Activated naive CD4-positive, alpha-beta T cell treated with anti-CD3 and anti-CD28 coated beads, Interleukin-2, amount 50 U/mL, for 24 hours (primary cell): Measurements from ENCODE around the gene MTF2.
A peak's percentile ranks its signal among the peaks of the same experiment; 100 is the strongest.

Experiments used
- H3K27ac Mint-ChIP-seq: one replicate; pipeline ENCODE4 v1.8.0; 2021; ENCODE audit warnings: mild to moderate bottlenecking, mixed read lengths
- H3K27me3 Mint-ChIP-seq: one replicate; pipeline ENCODE4 v1.8.0; 2021; ENCODE audit warnings: mixed read lengths
- H3K36me3 Mint-ChIP-seq: one replicate; pipeline ENCODE4 v1.8.0; 2021; ENCODE audit warnings: mixed read lengths
- H3K4me1 Mint-ChIP-seq: one replicate; pipeline ENCODE4 v1.8.0; 2021; ENCODE audit warnings: mixed read lengths
- H3K4me3 Mint-ChIP-seq: one replicate; pipeline ENCODE4 v1.8.0; 2021; ENCODE audit warnings: mild to moderate bottlenecking, mixed read lengths
- H3K9me3 Mint-ChIP-seq: one replicate; pipeline ENCODE4 v1.8.0; 2021; ENCODE audit warnings: mixed read lengths

Gene MTF2

DNA sequence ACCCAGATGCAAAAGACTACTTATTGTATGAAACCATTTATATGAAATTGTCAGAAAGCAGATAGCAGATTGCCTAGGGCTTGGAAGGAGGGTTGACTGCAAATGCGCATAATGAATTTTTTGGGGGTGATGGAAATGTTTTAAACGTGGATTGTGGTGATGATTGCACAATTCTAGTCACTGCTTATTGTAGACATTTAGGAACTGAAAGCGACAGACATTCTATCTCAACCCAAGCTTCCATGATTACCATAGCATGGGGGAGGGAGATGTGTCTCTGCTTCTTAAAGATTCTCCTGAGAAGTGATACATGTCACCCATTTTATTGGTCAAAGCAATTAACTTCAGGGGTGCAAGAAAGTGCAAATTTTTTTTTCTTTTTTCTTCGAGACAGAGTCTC, 2.8 kb upstream of the MTF2 start:
- H3K4me1 Mint-ChIP-seq = peaks cover 22% of the 10 kb centered on the region

DNA sequence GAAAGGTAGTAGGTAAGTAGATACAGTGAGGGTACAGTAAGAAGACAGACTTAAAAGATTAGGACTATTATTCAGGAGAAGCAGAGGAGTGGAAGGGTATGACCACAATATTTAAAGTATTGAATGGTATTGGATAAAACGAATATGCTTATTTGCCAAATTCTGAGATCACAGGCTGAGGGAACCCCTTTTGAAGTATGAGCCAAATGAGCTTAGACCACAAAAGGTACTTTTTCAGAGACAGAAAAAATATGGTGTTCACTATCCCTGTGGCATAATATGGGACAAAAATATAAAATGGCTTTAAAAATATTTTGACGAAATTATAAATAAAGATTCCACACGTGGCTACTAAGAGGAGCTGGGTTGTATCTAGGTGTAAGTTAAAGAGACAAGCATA, 880 bp upstream of the MTF2 start:
- peak overlapping the region; percentile 98 for H3K4me3 Mint-ChIP-seq
- peaks cover 2% of the 10 kb centered on the region for H3K36me3 Mint-ChIP-seq
- no peaks in the 10 kb centered on the region for H3K27me3 Mint-ChIP-seq
- peaks cover 40% of the 10 kb centered on the region for H3K4me1 Mint-ChIP-seq
- no peaks in the 10 kb centered on the region for H3K9me3 Mint-ChIP-seq
- peak overlapping the region; percentile 95 for H3K27ac Mint-ChIP-seq

More for the DNA sequence above, 2.8 kb upstream of the MTF2 start:
- Mint-ChIP-seq H3K9me3 (no peaks in the 10 kb centered on the region), H3K4me3 (no peak overlapping the region), H3K27me3 (no peaks in the 10 kb centered on the region), H3K27ac (no peak overlapping the region), H3K36me3 (peaks cover 1% of the 10 kb centered on the region)

DNA sequence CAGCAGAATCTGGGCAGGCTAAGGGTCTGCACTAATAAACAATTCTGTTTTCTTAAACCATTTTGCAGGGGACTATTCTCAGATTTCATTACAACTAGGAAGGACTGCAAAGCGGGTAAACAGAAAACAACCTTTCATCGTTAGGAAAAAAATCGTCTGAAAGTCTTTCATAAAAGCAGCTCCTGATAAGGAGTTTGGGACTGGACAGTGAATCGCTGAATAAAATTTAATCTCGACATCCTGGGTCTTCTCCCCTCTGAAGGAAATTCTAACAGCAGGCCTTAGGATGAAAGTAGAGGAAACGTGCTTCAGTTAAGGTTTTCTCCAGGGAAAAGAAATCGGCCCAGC, 471 bp upstream of the MTF2 start:
- Mint-ChIP-seq H3K27me3 (no peaks in the 10 kb centered on the region), H3K36me3 (peaks cover 5% of the 10 kb centered on the region), H3K4me3 (peak overlapping the region; percentile 98), H3K9me3 (no peaks in the 10 kb centered on the region), H3K4me1 (peaks cover 44% of the 10 kb centered on the region), H3K27ac (peak overlapping the region; percentile 95)

DNA sequence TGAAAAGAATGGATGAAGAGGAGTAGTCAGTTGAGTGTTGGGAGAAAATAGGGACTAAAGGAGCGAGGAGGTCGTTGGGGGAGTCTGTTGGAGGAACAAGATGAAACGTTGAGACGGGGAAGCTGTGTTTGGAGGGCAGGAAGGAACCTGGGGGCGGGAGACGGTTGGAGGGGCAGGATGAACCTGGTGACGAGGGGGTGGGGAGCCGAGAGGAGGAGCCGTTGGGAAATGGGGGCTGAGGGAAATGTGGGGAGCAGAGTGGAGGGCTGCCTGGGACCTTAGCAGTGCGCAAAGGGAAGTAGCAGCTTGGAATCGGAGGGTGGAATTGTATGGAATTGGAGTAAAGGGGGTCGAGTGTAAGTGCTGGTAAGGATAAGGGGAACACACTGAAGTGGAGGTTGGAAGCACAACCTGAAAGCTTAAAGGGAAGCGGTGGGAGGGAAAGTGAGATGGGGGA, 630 bp downstream of the MTF2 start:
- Mint-ChIP-seq H3K27ac (peak overlapping the region; percentile 95), H3K36me3 (peaks cover 9% of the 10 kb centered on the region)

DNA sequence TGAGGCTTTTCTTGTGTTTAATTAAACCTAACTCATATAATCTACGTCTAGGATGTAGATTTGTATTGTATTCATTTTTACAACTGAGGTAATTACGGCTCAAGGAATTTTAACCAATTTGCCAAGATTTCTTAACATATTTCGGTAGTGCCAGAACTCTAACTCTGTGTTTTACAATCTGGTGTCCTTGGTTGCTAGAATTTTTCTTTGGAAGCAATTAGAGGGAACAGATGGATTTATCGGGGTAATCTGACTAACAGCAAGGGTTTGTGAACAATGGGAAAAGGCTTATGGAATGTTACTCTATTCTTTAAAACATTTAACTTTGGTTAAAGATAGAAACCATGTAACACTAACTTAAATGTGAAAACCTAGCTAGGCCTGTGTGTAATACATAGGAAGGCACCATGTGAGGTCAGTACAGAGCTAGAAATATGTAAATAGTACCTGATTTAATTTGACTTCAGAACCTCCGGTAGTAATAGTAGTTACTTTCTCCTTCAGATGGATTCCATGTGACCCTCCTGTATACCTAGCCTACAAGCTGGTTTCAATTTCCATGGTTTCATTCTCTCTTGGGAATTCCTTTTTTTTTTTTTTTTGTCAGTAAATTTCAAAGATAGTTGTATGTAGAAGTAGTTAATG, 1.2 kb downstream of the MTF2 start:
- H3K4me1 Mint-ChIP-seq = peaks cover 58% of the 10 kb centered on the region
- peak overlapping the region; percentile 95 for H3K27ac Mint-ChIP-seq
- H3K27me3 Mint-ChIP-seq = no peaks in the 10 kb centered on the region
- peaks cover 9% of the 10 kb centered on the region for H3K36me3 Mint-ChIP-seq
- H3K9me3 Mint-ChIP-seq = no peaks in the 10 kb centered on the region
- H3K4me3 Mint-ChIP-seq = peak overlapping the region; percentile 98

More for the DNA sequence above, 630 bp downstream of the MTF2 start:
- H3K4me3 Mint-ChIP-seq = peak overlapping the region; percentile 98
- no peaks in the 10 kb centered on the region for H3K9me3 Mint-ChIP-seq
- no peaks in the 10 kb centered on the region for H3K27me3 Mint-ChIP-seq
- peaks cover 55% of the 10 kb centered on the region for H3K4me1 Mint-ChIP-seq

DNA sequence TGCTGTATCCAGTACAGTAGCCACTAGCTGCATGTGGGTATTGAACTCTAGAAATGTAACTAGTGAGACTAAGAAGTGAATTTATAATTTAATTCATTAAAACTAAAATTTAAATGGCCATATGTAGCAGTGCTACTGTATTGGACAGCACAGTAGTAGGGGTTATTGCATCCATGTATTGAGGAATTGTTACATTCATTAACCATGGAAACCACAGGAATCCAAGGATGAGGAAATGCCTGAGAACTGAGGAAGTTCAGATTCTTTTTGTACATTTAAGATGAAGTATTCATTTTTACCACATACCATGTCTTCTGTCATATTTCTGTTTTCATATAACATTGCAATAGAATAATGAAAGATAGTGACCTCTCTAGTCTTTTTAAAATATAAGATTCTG, 2.6 kb downstream of the MTF2 start:
- Mint-ChIP-seq H3K4me3 (peak overlapping the region; percentile 98), H3K36me3 (peaks cover 16% of the 10 kb centered on the region), H3K27ac (no peak overlapping the region)

DNA sequence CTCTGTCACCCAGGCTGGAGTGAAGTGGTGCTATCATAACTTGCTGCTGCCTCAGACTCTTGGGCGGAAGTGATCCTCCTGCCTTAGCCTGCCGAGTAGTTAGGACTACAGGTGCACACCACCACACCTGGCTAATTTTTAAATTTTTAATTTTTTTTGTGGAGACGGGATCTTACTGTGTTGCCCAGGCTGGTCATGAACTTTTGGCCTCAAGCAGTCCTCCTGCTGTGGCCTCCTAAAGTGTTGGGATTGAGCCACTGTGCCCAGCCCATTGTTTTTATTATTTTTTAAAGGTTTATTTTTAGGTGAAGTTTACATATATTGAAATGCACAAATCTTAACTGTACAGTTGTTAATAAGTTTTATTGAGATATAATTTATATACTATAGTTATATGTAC, 3.2 kb downstream of the MTF2 start:
- Mint-ChIP-seq H3K36me3 (peaks cover 16% of the 10 kb centered on the region), H3K4me3 (peak overlapping the region; percentile 23), H3K9me3 (no peaks in the 10 kb centered on the region), H3K4me1 (peaks cover 76% of the 10 kb centered on the region), H3K27ac (no peak overlapping the region), H3K27me3 (no peaks in the 10 kb centered on the region)

More for the DNA sequence above, 2.6 kb downstream of the MTF2 start:
- Mint-ChIP-seq H3K4me1 (peaks cover 71% of the 10 kb centered on the region), H3K9me3 (no peaks in the 10 kb centered on the region), H3K27me3 (no peaks in the 10 kb centered on the region)

DNA sequence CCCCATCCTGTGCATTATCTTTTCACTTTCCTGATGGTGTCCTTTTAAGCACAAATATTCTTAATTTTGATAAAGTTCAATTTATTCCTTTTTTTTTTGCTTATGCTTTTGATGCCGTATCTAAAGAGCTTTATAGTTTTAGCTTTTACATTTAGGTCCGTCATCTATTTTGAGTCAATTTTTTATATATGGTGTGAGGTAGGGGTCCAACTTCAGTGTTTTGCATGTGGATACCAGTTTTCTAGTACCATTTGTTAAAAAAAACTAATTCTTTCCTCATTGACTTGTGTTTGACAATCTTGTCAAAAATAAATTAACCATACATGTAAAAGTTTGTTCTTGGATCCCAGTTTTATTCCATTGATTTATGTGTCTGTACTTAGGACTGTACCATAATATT, 4.9 kb downstream of the MTF2 start:
- no peaks in the 10 kb centered on the region for H3K27me3 Mint-ChIP-seq
- H3K36me3 Mint-ChIP-seq = peaks cover 16% of the 10 kb centered on the region
- H3K27ac Mint-ChIP-seq = no peak overlapping the region
- peaks cover 75% of the 10 kb centered on the region for H3K4me1 Mint-ChIP-seq
- H3K9me3 Mint-ChIP-seq = no peaks in the 10 kb centered on the region
- H3K4me3 Mint-ChIP-seq = peak overlapping the region; percentile 8

DNA sequence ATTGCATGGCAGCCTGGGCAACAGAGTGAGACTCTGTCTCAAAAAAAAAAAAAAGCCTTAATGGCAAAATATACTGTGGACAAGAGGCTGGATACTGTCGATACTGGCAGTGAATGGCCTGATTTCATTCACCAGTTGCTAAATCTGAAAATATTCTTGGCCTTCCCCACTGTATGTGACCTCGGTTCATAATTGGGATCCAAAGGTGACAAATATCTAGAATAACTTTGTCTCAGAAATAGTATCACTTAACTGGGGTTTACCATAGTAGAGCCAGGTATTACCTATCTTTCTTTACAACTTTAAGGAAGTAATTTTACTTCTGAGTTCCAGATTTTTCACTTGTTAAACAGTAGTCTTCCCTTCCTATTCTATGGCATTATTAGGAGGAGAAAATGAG, 8.4 kb downstream of the MTF2 start:
- Mint-ChIP-seq H3K36me3 (peaks cover 20% of the 10 kb centered on the region), H3K27me3 (no peaks in the 10 kb centered on the region), H3K4me1 (peaks cover 77% of the 10 kb centered on the region), H3K4me3 (no peak overlapping the region), H3K9me3 (no peaks in the 10 kb centered on the region), H3K27ac (no peak overlapping the region)

DNA sequence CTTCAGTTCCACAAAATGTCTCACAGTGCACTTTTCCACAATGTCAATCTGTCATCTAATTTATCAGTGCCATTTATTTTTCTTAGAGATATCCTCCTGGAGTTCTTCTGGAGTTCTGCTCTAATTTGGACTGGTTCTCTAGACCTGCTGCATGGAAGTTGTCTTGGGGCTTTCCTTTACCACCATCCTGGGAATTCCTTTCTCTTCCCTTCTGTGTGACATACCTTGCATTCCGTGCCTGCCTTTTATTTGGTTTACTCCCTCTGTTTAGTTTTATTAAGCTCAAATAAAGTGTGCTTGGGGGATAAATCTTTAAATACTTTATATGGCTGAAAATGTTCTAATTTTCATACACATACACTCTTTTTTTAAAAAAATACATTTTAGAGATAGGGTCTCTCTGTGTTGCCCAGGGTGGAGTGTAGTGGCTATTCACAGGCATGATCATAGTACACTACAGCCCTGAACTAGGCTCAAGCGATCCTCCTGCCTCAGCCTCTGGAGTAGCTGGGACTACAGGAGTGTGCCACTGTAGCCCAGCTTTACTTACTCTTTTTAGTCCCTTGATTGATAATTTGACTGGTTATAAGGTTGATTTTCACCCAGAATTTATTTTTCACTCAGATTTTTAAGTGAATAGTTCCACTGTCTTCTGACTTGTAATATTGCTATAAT, 14.4 kb downstream of the MTF2 start:
- peaks cover 11% of the 10 kb centered on the region for H3K36me3 Mint-ChIP-seq
- H3K4me3 Mint-ChIP-seq = peak overlapping the region; percentile 27
- H3K9me3 Mint-ChIP-seq = no peaks in the 10 kb centered on the region
- H3K4me1 Mint-ChIP-seq = peaks cover 75% of the 10 kb centered on the region
- no peak overlapping the region for H3K27ac Mint-ChIP-seq
- H3K27me3 Mint-ChIP-seq = no peaks in the 10 kb centered on the region

DNA sequence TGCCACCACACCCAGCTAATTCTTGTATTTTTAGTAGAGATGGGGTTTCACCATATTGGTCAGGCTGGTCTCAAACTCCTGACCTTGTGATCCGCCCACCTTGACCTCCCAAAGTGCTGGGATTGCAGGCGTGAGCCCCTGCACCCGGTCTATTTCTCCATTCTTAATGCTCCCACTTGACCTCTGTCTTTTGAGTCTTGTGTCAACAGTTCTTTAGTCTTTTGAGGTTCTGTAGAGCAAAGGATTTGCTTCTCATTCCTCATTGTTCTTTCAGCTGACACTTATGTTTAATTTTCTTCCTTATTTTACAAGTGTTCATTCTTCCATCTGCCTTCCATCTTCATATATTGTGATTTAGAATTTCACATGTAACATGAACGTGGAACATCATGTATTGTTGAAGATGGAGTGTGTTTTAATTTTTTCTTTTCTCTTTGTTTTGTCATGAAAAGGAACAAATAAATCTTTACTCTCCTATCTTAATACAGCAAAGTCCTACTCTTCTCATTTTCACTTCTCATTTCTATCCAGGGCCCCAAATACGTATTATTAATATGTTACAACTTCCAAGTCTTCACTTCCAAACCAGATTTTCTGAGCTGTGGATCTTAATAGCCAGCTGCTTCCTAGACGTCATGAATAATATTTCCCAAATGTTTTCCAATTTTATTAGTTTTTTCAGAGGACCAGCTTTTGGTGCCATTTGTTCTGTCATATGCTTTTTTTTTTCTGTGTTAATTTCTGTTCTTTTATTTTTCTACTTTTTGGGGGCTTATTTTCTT, 16.9 kb downstream of the MTF2 start:
- Mint-ChIP-seq H3K36me3 (peaks cover 9% of the 10 kb centered on the region), H3K9me3 (no peaks in the 10 kb centered on the region), H3K4me1 (peaks cover 86% of the 10 kb centered on the region), H3K27ac (peak overlapping the region; percentile 83), H3K4me3 (peak overlapping the region; percentile 23), H3K27me3 (no peaks in the 10 kb centered on the region)

DNA sequence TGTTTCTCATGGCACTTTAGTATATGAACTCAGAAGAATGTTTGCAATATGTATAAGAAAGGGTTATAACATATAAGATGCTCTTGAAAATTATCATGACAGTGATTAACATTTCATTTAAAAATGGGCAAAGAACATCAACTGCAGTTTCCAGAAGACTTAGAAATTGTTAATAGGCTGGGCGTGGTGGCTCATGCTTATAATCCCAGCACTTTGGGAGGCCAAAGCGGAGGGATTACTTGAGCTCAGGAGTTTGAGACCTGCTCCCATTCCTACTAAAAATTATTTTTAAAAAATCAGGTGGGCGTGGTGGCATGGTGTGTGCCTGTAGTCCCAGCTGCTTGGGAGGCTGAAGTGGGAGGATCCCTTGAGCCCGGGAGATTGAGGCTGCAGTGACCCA, 23.1 kb downstream of the MTF2 start:
- H3K27me3 Mint-ChIP-seq = no peaks in the 10 kb centered on the region
- H3K36me3 Mint-ChIP-seq = peaks cover 18% of the 10 kb centered on the region
- peaks cover 55% of the 10 kb centered on the region for H3K4me1 Mint-ChIP-seq
- H3K9me3 Mint-ChIP-seq = no peaks in the 10 kb centered on the region
- H3K27ac Mint-ChIP-seq = no peak overlapping the region
- H3K4me3 Mint-ChIP-seq = no peak overlapping the region

DNA sequence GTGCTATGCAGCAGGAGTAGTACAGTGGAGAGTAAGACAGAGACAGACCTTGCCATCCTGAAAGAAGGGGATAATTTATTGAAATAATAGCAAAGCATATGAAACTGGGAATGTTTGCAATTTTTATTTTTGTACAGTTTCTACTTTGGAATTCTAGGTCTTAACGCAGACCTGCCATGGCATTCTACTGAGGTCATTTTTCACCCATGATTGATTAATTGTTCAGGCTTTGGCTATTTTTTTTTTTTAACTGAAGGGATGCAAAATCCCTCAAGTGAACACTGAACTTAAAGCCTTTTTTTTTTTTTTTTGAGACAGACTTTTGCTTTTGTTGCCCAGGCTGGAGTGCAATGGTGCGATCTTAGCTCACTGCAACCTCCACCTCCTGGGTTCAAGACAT, 27.1 kb downstream of the MTF2 start:
- no peaks in the 10 kb centered on the region for H3K9me3 Mint-ChIP-seq
- H3K27ac Mint-ChIP-seq = no peak overlapping the region
- no peaks in the 10 kb centered on the region for H3K27me3 Mint-ChIP-seq

DNA sequence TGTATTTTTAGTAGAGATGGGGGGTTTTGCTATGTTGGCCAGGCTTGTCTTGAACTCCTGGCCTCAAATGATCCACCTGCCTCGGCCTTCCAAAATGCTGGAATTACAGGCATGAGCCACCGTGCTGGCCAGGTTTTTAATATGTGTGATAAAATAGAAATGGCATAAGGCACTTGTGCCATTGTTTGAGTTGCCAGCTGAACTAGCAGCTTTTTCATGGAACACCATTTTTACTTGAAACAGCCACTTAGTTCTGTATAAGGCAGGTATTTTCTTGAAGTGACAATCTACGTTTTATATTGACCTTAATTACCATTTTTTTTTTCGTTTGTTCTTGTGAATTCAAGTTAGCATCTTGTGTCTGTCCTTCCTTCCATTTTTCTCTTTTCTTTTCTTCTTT, 28.3 kb downstream of the MTF2 start:
- no peak overlapping the region for H3K4me3 Mint-ChIP-seq
- H3K36me3 Mint-ChIP-seq = peaks cover 31% of the 10 kb centered on the region
- no peaks in the 10 kb centered on the region for H3K9me3 Mint-ChIP-seq
- H3K4me1 Mint-ChIP-seq = peaks cover 40% of the 10 kb centered on the region
- peak overlapping the region; percentile 66 for H3K27ac Mint-ChIP-seq
- no peaks in the 10 kb centered on the region for H3K27me3 Mint-ChIP-seq

More for the DNA sequence above, 27.1 kb downstream of the MTF2 start:
- peaks cover 39% of the 10 kb centered on the region for H3K4me1 Mint-ChIP-seq
- H3K36me3 Mint-ChIP-seq = peaks cover 34% of the 10 kb centered on the region
- H3K4me3 Mint-ChIP-seq = no peak overlapping the region

DNA sequence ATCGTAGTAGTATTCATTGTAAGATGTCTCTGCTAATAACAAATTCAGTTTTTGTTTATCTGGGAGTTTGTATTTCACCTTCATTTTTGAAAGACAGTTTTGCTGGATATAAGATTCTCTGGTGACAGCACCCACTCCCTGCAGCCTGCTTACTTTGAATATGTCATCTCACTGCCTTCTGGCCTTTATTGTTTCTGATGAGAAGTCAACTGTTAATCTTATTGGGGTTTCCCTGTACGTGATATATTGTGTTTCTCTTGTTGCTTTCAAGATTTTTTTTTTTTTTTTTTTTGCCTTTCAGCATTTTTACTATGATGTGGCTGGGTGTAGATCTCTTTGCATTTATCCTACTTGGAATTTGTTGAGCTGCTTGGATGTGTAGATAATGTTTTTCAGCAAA, 29.3 kb downstream of the MTF2 start:
- H3K9me3 Mint-ChIP-seq = no peaks in the 10 kb centered on the region
- H3K4me1 Mint-ChIP-seq = peaks cover 44% of the 10 kb centered on the region
- H3K27ac Mint-ChIP-seq = no peak overlapping the region
- peaks cover 31% of the 10 kb centered on the region for H3K36me3 Mint-ChIP-seq
- no peak overlapping the region for H3K4me3 Mint-ChIP-seq
- H3K27me3 Mint-ChIP-seq = no peaks in the 10 kb centered on the region

DNA sequence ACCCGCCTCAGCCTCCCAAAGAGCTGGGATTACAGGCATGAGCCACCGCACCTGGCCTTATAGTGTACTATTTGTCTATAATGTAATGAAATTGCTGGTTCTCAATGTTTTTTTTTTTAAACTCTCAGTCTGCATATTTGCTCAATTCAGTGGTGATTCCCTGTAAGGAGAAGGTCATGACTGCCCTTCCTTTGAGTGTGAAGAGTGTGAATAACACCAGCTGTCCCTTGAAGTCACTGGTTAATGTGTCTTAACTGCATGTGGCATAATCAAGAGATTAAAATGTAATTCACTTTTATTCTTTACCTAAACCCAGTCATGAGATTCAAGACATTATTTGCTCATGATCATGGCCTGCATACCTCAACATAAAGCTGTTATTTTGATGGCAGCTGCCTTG, 30.5 kb downstream of the MTF2 start:
- Mint-ChIP-seq H3K27ac (no peak overlapping the region), H3K4me1 (peaks cover 44% of the 10 kb centered on the region), H3K36me3 (peaks cover 29% of the 10 kb centered on the region), H3K4me3 (no peak overlapping the region), H3K9me3 (no peaks in the 10 kb centered on the region), H3K27me3 (no peaks in the 10 kb centered on the region)
